ENCODE results near the gene PBX4.
A peak's percentile ranks its signal among the peaks of the same experiment; 100 is the strongest.

PBX4 gene

GRCh38 chr19:19549804-19550464, 68.6 kb downstream of the PBX4 start:
- no peaks in the 10 kb centered on the region for H3K36me3 Mint-ChIP-seq
- H3K27ac Mint-ChIP-seq: no peak overlapping the region
- H3K4me1 Mint-ChIP-seq: peaks cover 9% of the 10 kb centered on the region
- ATAC-seq: no peak
- no peaks in the 10 kb centered on the region for H3K9me3 Mint-ChIP-seq
- peaks cover 22% of the 10 kb centered on the region for H3K27me3 Mint-ChIP-seq
- H3K4me3 Mint-ChIP-seq: no peak overlapping the region

DNA sequence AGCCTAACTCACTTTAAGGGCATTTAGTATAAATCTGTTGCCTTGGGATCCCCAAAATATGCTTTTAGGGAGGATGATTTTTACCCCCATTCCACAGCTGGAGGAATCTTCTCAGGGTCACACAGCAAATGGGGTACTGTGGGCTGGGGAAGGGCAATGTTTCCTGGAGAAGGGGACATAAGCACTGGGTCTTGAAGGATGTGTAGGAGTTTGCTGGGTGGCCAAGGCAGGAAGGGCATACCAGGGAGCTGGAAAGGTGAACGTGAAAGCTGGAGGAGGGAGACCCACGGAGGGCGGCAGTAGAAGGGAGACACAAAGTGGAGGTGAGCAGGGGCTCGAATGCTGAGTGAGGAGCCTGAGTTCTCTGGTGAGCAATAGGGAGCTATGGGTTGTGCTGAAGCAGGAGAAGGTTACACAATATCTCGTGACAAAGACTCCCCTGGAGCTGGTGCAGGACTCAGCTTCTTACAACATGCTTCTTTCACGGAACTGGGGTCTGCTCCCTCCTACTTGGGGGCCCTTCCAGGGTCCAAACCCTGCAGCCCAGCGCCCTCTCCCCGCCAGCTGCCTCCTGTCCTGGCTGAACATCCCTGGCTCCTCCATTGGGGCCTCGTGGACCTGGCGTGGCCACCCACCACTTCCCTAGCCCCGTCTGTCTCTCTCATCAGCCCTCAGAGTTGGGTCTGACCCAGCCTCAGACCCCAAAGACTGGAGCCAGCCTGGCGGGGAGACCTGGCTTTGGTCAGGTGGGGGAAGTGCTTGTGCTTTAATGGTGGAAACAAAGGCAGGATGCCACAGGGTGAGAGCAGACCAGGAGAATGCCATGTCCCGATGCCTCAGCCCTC, 69.3 kb downstream of the PBX4 start:
- ATAC-seq: no peak
- no peak overlapping the region for H3K4me3 Mint-ChIP-seq
- no peaks in the 10 kb centered on the region for H3K9me3 Mint-ChIP-seq
- peaks cover 22% of the 10 kb centered on the region for H3K27me3 Mint-ChIP-seq
- peaks cover 3% of the 10 kb centered on the region for H3K4me1 Mint-ChIP-seq
- H3K27ac Mint-ChIP-seq: no peak overlapping the region
- no peaks in the 10 kb centered on the region for H3K36me3 Mint-ChIP-seq

DNA sequence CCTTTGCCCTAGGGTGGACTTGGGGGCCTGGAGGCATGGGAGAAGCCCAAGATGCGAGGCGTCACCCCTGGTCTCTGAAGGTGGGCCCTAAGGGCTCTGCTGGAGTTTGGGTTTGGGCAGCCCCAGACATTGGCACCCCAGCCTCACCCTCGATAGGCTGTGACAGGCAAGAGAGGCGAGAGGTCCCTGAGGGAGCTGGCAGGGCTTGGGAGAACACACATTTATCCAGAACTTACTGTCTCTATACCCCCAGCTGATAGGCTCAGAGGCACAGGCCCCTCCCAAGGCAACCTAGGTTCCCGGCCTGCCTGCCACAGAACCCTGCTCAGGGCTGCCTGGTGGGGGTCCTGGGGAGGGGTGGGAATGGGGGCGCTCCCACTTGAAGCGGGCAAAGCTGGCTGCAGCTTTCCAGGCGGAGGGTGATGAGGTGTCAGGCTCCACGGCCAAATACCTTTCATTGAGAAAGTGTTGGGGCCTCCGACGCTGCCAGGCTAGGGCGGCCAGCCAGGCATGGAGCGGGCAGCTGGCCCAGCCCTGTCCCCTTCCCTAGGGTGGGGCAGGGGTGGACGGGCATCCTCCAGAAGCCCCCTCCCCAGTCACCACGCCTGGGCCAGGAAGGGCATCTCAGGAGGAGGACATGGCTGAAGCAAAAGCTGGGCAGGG, 70.7 kb downstream of the PBX4 start:
- Mint-ChIP-seq H3K36me3 (no peaks in the 10 kb centered on the region), H3K4me1 (no peaks in the 10 kb centered on the region), H3K27me3 (peaks cover 34% of the 10 kb centered on the region), H3K4me3 (no peak overlapping the region), H3K9me3 (no peaks in the 10 kb centered on the region), H3K27ac (no peak overlapping the region)
- no peak for ATAC-seq

DNA sequence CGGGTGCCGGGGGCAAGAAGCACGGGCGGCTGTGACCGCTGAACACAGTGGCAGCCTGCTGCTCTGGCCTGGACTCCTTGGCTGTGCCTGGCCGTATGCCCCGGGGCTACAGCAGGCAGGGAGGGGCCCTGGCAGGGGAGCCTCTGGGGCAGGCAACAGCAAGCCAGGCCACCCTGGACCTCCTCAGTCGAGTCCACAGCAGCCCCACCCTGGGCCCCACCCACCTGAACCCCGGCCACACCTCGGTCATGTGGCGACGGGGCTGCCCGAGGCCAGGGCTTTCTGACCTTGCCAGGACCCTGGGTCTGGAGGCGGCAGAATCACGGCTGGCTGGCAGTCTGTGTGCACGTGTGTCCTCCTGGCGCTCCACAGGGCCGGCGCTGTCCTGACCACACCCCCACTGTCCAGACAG, 71.7 kb downstream of the PBX4 start:
- no peak for ATAC-seq
- H3K36me3 Mint-ChIP-seq: no peaks in the 10 kb centered on the region

GRCh38 chr19:19545707-19546106, 72.8 kb downstream of the PBX4 start:
- Mint-ChIP-seq H3K4me3 (no peak overlapping the region), H3K27me3 (peaks cover 55% of the 10 kb centered on the region), H3K9me3 (no peaks in the 10 kb centered on the region), H3K4me1 (peaks cover 9% of the 10 kb centered on the region), H3K36me3 (no peaks in the 10 kb centered on the region), H3K27ac (no peak overlapping the region)
- no peak for ATAC-seq

More for the DNA sequence above, 71.7 kb downstream of the PBX4 start:
- no peak overlapping the region for H3K4me3 Mint-ChIP-seq
- H3K27me3 Mint-ChIP-seq: peaks cover 45% of the 10 kb centered on the region
- H3K9me3 Mint-ChIP-seq: no peaks in the 10 kb centered on the region
- no peaks in the 10 kb centered on the region for H3K4me1 Mint-ChIP-seq
- no peak overlapping the region for H3K27ac Mint-ChIP-seq

DNA sequence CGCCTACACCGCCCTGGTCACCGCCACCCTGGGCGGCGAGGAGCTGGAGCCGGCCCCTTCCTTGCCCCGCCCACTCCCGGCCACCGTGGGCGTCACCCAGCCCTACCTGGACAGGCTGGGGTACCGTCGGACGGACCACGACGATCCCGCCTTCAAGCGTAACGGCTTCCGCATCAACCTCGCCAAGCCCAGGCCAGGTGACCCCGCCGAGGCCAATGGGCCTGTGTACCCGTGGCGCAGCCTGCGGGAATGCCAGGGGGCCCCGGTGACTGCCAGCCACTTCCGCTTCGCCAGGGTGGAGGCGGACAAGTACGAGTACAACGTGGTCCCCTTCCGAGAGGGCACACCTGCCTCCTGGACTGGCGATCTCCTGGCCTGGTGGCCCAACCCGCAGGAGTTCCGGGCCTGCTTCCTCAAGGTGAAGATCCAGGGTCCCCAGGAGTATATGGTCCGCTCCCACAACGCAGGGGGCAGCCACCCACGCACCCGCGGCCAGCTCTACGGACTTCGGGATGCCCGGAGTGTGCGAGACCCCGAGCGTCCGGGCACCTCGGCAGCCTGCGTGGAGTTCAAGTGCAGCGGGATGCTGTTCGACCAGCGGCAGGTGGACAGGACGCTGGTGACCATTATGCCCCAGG, 73.4 kb downstream of the PBX4 start:
- peaks cover 57% of the 10 kb centered on the region for H3K27me3 Mint-ChIP-seq
- H3K27ac Mint-ChIP-seq: no peak overlapping the region
- no peak overlapping the region for H3K4me3 Mint-ChIP-seq
- no peaks in the 10 kb centered on the region for H3K36me3 Mint-ChIP-seq
- ATAC-seq: no peak
- H3K4me1 Mint-ChIP-seq: peaks cover 12% of the 10 kb centered on the region
- H3K9me3 Mint-ChIP-seq: no peaks in the 10 kb centered on the region

DNA sequence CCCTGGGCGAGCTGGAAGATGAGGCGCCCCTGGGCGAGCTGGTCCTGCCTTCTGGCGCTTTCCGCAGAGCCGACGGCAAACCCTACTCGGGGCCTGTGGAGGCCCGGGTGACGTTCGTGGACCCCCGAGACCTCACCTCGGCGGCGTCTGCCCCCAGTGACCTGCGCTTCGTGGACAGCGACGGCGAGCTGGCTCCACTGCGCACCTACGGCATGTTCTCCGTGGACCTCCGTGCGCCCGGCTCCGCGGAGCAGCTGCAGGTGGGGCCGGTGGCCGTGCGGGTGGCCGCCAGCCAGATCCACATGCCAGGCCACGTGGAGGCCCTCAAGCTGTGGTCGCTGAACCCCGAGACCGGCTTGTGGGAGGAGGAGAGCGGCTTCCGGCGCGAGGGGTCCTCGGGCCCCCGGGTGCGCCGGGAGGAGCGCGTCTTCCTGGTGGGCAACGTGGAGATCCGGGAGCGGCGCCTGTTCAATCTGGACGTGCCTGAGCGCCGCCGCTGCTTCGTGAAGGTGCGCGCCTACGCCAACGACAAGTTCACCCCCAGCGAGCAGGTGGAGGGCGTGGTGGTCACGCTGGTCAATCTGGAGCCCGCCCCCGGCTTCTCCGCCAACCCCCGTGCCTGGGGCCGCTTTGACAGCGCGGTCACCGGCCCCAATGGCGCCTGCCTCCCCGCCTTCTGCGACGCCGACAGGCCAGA, 74.1 kb downstream of the PBX4 start:
- no peak for ATAC-seq
- Mint-ChIP-seq H3K4me3 (no peak overlapping the region), H3K27ac (no peak overlapping the region), H3K4me1 (peaks cover 12% of the 10 kb centered on the region), H3K27me3 (peaks cover 54% of the 10 kb centered on the region), H3K36me3 (no peaks in the 10 kb centered on the region), H3K9me3 (no peaks in the 10 kb centered on the region)

- Mint-ChIP-seq H3K27ac (no peak overlapping the region), H3K4me1 (peaks cover 19% of the 10 kb centered on the region), H3K27me3 (peaks cover 54% of the 10 kb centered on the region), H3K36me3 (no peaks in the 10 kb centered on the region), H3K9me3 (no peaks in the 10 kb centered on the region), H3K4me3 (no peak overlapping the region)
- ATAC-seq: no peak
Measured at GRCh38 chr19:19543640-19544039, 74.8 kb downstream of the PBX4 start.

DNA sequence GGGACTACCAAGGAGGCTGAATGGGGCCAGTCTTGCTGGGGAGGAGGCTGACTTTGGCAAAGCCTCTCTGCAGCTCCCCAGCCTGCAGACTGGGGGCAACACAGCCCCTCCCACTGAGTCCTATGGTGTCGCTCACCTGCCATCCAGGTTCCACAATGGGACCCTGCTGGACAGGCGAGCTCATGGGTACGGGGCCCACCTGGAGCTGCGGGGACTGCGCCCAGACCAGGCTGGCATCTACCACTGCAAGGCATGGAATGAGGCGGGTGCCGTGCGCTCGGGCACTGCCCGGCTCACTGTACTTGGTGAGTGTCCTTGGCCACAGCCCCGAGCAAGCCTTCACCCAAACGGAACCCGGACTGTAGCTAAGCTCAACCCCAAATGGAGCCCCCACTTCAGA, 75.4 kb downstream of the PBX4 start:
- Mint-ChIP-seq H3K9me3 (no peaks in the 10 kb centered on the region), H3K27ac (no peak overlapping the region), H3K4me3 (no peak overlapping the region), H3K4me1 (peaks cover 23% of the 10 kb centered on the region), H3K36me3 (no peaks in the 10 kb centered on the region), H3K27me3 (peaks cover 54% of the 10 kb centered on the region)
- ATAC-seq: no peak

DNA sequence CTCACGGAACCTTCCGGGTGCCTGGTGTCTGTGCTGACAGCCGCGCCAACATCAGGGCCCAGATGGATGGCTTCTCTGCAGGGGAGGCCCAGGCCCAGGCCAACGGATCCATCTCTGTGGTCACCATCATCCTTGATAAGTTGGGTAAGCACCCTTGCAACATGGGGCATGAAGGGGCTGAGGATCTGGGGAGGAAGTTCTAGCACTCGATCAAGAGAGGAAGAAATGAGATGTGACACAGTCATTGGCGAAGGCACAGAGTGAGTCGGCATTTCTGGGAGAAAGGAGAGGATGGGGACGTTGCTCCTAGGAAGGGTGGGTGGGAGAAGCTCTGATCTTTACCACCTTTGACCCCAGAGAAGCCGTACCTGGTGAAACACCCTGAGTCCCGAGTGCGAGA, 76.0 kb downstream of the PBX4 start:
- H3K4me1 Mint-ChIP-seq: peaks cover 26% of the 10 kb centered on the region
- no peak for ATAC-seq
- peaks cover 54% of the 10 kb centered on the region for H3K27me3 Mint-ChIP-seq
- no peaks in the 10 kb centered on the region for H3K36me3 Mint-ChIP-seq
- H3K4me3 Mint-ChIP-seq: no peak overlapping the region
- no peak overlapping the region for H3K27ac Mint-ChIP-seq
- no peaks in the 10 kb centered on the region for H3K9me3 Mint-ChIP-seq

- no peak overlapping the region for H3K27ac Mint-ChIP-seq
- no peaks in the 10 kb centered on the region for H3K9me3 Mint-ChIP-seq
- no peaks in the 10 kb centered on the region for H3K36me3 Mint-ChIP-seq
- ATAC-seq: no peak
- peak overlapping the region; percentile 56 for H3K4me3 Mint-ChIP-seq
- H3K4me1 Mint-ChIP-seq: peaks cover 33% of the 10 kb centered on the region
- peaks cover 54% of the 10 kb centered on the region for H3K27me3 Mint-ChIP-seq
Measured at GRCh38 chr19:19541616-19542015, 76.9 kb downstream of the PBX4 start.

DNA sequence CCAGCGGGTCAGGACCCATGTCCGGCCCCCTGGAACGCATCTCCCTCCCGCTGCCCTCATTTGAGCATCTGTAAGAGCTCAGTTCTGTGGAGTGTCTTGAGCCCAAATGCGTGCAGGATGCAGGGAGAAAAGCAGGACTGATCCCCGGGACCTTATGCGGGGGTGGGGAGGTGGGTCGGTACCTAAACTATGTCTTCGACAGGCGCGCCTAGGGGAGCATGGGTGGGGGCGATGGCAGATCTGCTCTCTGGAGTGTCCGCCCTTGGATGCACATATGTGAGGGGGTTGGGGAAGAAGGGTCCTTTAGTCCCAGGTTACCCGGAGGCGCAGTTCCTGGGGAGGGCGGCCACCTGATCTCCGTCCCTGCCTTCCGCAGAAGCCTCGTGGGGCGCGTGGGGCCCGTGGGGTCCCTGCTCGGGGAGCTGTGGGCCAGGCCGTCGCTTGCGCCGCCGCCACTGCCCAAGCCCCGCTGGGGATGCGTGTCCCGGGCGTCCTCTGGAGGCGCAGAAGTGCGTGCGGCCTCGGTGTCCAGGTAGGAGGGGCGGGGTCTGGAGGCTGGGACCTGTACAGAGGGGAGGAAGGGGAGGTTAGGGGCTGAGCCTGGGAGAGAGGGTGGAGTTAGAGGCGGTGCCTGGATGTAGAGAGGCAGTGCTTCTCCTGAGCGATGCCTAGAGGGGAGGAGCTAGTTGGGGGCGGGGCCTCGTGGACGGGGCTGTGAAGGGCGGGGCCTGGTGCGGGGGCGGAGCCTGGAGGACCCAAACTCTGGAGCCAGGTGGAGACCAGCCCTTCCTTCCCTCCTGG, 77.6 kb downstream of the PBX4 start:
- Mint-ChIP-seq H3K27me3 (peaks cover 54% of the 10 kb centered on the region), H3K4me3 (peak overlapping the region; percentile 56), H3K9me3 (no peaks in the 10 kb centered on the region), H3K27ac (peak overlapping the region; percentile 25), H3K4me1 (peaks cover 34% of the 10 kb centered on the region), H3K36me3 (no peaks in the 10 kb centered on the region)
- peak; percentile 80 for ATAC-seq

DNA sequence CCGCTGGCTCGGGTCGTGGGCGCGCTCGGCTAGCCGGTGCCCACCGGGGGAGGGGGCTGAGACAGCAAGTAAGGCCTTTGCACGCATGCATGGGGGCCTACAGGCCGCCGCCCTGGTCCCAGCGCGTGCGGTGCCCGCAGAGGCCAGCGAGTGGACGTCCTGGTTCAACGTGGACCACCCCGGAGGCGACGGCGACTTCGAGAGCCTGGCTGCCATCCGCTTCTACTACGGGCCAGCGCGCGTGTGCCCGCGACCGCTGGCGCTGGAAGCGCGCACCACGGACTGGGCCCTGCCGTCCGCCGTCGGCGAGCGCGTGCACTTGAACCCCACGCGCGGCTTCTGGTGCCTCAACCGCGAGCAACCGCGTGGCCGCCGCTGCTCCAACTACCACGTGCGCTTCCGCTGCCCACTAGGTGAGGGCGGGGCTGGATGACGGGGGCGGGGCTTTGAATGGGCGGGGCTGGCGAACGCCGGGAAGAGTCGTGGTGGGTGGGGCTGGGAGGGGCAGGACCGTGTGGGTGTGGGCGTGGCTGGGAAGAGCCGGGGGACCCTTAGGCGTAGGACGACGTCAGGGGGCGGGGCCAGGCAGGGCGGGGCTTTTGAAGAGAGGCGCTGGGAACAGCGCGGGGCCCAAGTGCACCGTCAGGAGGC, 78.3 kb downstream of the PBX4 start:
- H3K27me3 Mint-ChIP-seq: peaks cover 54% of the 10 kb centered on the region

GRCh38 chr19:19539698-19540063, 78.8 kb downstream of the PBX4 start:
- H3K4me3 Mint-ChIP-seq: peak overlapping the region; percentile 24
- ATAC-seq: no peak
- no peaks in the 10 kb centered on the region for H3K36me3 Mint-ChIP-seq
- peaks cover 34% of the 10 kb centered on the region for H3K4me1 Mint-ChIP-seq
- H3K9me3 Mint-ChIP-seq: no peaks in the 10 kb centered on the region
- no peak overlapping the region for H3K27ac Mint-ChIP-seq
- peaks cover 54% of the 10 kb centered on the region for H3K27me3 Mint-ChIP-seq

More for the DNA sequence above, 78.3 kb downstream of the PBX4 start:
- no peaks in the 10 kb centered on the region for H3K9me3 Mint-ChIP-seq
- H3K36me3 Mint-ChIP-seq: no peaks in the 10 kb centered on the region
- H3K27ac Mint-ChIP-seq: peak overlapping the region; percentile 25
- ATAC-seq: peak; percentile 16
- H3K4me1 Mint-ChIP-seq: peaks cover 34% of the 10 kb centered on the region
- H3K4me3 Mint-ChIP-seq: peak overlapping the region; percentile 56

Data from stimulated activated memory B cell treated with anti-CD40 and anti-IgM and Interleukin-4, amounts not matched to agents 10 μg/mL and 1 μg/mL and 100 μg/mL, for 72 hours (primary cell).